ENCODE results near the gene CIB4.
A peak's percentile ranks its signal among the peaks of the same experiment; 100 is the strongest.
"Not testable (repeated sequence)": the region's sequence is repeated elsewhere in the genome, so short reads cannot be mapped to it uniquely, and the experiment has no call there.

CIB4 gene

DNA sequence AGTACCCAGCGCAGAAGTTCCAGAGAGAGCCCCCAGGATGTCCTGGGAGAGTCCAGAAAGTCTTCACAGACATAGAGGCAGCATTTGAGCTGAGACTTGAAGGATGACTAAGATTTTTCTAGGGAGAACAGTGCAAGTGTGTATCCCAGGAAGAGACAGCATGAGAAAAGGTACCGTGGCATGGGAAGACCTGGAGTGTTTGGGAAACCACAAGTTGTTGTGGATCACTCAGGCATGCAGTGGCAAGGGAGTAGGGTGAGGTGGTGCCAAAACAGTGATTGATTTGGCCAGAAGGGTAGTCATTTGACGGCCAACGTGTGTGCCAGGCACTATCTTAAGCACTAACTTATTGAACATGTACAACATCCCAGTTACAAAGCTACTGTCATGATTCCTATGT, 26.9 kb upstream of the CIB4 start:
- FAIRE-seq (no peak), DNase-seq (ENCODE audit: low spot score) (no peak)

DNA sequence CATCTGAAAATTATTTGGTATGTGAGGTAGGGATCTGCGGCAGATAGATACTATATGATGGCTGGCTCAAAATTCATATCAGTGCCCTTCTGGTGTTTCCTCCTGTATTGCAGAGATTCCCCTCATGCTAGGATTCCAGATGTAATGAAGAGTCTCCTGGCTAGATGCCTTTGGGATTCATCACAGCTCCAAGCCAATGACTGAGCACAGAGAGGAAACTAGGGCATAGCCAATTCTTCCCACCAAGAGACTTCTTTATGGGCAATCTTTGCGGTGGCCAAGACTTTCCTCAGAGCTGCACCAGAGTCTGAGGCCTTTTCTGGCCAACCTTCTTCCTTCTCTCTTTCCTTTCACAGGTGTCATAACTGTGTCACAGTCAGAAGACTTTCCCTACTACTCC, 25.5 kb upstream of the CIB4 start:
- FAIRE-seq (no peak), DNase-seq (ENCODE audit: low spot score) (no peak)

DNA sequence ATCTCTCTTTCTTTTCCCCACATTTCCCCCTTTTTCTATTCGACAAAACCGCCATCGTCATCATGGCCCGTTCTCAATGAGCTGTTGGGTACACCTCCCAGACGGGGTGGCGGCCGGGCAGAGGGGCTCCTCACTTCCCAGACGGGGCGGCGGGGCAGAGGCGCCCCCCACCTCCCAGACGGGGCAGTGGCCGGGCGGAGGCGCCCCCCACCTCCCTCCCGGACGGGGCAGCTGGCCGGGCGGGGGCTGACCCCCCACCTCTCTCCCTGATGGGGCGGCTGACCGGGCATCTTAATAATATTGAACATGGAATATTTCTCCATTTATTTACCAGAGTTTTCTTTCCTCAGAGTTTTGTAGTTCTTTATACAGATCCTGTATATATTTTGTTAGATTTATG, 24.1 kb upstream of the CIB4 start:
- not testable (repeated sequence) for DNase-seq (ENCODE audit: low spot score); FAIRE-seq

- FAIRE-seq = no peak
Measured at GRCh38 chr2:26660363-26660962, 19.3 kb upstream of the CIB4 start.

DNA sequence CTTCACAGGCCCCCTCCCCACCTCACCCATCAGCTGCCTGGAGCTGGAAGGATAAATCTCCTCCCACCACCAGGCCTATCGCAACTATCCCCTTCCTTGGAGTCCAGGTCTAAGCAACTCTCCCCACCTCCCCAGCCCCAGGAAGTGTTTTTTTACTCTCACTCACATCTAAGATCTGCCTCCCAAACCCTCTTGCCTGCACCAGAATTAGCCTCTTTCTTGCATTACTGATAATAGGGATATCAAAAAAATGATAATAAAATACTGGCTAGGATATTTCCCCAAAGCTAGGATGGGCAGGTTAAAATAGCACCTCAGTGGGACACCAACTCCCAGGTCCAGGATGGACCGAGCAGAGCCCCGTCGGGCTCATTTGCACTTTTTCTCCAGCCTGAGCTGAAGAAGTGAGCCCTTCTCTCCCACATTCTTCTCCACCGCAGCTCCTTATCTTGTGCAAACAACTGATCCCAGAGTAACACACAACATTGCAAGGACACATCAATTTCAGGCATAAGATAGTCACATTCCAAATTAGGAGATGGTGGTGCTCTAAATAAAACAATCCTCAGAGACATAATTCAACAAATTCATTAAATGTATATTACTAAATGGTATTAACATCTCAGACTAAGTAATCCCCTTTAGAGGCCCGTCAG, 17.7 kb upstream of the CIB4 start:
- no peak for DNase-seq (ENCODE audit: low spot score)
- no peak for FAIRE-seq

More at GRCh38 chr2:26660363-26660962, 19.3 kb upstream of the CIB4 start:
- DNase-seq (ENCODE audit: low spot score) = no peak

DNA sequence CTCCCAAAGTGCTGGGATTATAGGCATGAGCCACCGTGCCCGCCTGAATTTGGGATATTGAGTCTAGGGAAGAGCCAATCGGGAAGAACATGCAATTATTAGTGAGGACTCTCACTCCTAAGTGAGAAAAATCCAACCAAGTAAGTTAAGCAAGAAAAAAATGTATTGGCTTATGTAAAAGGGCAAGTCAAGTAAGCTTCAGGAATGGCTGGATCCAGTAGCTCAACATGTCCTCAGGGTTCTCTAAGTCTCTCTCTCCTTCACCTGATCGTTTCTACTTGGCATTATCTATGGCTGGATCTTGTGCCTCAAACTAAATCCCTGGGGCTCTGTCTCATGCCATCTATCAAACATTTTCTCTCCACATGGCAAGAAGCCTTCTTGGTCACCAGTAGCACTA, 16.1 kb upstream of the CIB4 start:
- FAIRE-seq (no peak), DNase-seq (ENCODE audit: low spot score) (no peak)

- no peak for FAIRE-seq
- no peak for DNase-seq (ENCODE audit: low spot score)
Measured at GRCh38 chr2:26655611-26656195, 14.5 kb upstream of the CIB4 start.

- not testable (repeated sequence) for FAIRE-seq; DNase-seq (ENCODE audit: low spot score)
Measured at GRCh38 chr2:26655120-26655519, 14.0 kb upstream of the CIB4 start.

DNA sequence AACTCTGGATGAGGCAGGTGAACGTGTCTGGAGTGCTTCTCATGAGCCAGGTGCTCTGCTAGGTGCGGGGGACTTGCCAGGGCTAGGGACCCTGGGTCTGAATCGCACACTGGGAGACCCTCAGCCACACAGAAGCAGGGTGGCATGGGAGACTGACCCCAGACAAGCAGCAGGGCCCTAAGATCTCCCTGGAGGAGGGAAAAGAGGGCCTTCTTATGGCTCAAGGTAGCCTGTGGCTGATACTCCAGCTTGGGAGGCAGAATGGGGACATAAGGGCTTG, 12.8 kb upstream of the CIB4 start:
- FAIRE-seq = no peak

GRCh38 chr2:26653207-26654060, 12.3 kb upstream of the CIB4 start:
- DNase-seq (ENCODE audit: low spot score) = no peak
- no peak for FAIRE-seq

More for the DNA sequence above, 12.8 kb upstream of the CIB4 start:
- no peak for DNase-seq (ENCODE audit: low spot score)

DNA sequence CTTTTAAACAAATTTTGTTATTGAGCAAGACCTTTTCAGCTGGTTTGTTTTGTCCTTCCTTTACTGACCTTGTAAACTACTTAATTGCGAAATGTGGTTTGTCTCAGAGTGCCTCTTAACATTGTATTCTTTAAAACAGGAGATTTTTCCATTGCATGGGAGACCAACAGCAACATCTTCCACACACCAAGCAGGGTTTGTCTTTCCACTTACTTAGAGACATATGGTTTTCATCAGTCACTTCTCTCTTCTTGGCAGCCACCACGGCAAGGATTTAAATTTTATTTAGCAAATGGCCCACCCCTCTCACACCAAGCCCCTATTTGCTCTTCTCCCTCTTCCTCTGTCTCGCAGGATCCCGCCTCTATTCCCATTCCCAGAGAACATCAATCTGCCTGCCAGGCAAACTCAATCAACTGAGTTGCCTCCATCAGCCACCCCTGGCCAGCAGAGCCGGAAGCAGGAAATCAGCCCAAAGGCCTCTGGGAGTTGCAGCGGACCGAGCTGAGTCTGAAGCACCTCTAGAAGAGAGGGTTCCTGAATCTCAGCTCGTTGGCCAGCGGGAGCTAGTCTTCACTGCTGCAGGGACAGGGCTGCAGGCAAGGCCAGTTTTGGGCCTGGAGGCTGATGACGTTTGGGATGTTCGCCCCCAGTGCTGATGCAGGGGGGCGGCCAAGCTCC, 11.3 kb upstream of the CIB4 start:
- FAIRE-seq = no peak
- DNase-seq (ENCODE audit: low spot score) = no peak

DNA sequence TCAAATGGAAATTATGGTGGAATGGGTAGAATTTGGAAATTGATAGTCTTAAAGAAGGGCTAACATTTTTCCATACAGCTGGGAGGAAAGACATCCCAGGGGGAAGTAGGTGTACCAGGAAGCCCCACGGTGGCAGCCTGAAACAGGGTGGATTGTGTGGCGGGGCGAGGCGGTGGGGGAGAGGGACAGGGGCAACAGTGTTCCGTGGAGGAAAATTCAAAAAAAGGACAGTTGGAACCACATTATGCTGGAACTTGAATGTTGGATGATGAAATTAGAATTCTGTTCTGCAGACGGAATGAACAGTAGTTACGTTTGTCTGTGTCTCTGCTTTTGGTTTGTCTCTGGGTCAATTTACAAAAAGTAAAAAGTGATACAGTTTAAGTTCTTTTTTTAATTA, 10.6 kb upstream of the CIB4 start:
- DNase-seq (ENCODE audit: low spot score) (no peak), FAIRE-seq (no peak)

GRCh38 chr2:26651470-26651771, 10.3 kb upstream of the CIB4 start:
- DNase-seq (ENCODE audit: low spot score) = no peak
- no peak for FAIRE-seq

- DNase-seq (ENCODE audit: low spot score) (no peak), FAIRE-seq (no peak)
Measured at GRCh38 chr2:26650713-26651469, 9.7 kb upstream of the CIB4 start.

GRCh38 chr2:26649992-26650712, 9.0 kb upstream of the CIB4 start:
- DNase-seq (ENCODE audit: low spot score) (no peak), FAIRE-seq (peak; percentile 37)

DNA sequence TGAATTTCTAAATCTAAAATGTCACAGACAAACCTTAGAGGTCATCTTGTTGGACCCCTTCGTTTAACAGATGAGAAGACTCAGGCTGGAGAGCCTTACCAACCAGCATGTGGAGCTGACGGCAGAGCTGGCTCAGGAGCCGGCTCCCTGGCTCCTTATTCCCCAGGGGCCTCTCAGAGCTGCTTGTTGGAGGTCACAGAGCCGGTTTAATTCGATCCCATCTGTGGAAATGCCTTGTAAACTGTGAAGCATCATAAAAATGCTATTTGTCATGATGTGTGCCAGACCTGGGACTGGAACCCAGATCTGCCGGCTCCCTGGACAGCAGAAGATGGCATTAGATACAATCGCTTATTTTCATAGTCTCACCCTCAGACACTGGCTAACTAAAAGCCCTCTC, 8.2 kb upstream of the CIB4 start:
- FAIRE-seq (no peak), DNase-seq (ENCODE audit: low spot score) (no peak)

DNA sequence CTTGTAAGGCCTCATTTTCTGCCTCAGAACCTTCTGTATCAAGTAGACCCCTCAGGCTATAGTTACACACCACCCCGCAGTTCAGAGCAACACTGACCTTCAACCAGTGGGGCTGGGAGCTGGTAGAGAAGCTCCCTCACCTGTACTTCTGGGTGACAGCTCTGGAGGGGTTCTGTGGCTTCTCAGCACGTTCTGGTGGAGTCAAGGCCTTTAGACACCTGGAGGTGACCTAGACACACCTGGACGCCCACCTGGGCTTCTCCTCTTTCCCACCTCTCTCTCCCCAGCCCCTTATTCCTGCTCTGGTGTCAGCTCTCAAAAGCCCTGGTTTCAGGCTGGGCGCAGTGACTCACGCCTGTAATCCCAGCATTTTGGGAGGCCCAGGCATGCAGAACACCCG, 7.3 kb upstream of the CIB4 start:
- DNase-seq (ENCODE audit: low spot score) (no peak), FAIRE-seq (no peak)

DNA sequence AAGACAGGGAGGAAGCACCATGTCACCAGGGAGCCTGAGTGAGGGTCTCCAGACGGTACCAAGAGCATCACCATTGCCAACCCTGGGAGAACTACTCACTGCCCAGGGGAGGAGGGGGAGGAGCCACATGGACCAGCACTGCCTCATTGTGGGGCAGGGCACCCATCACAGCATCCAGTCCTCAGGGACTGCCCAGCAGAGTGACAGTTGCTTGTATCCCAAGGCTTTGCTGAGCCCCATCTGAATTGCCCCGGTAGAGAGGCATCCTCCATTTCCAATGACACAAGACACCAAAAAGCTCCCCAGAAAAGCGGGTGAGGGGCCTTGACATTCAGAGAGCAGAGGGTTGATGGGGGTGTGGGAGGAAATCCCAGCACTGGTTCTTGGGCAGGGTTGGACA, 6.8 kb upstream of the CIB4 start:
- no peak for FAIRE-seq
- no peak for DNase-seq (ENCODE audit: low spot score)

- FAIRE-seq (no peak), DNase-seq (ENCODE audit: low spot score) (no peak)
Measured at GRCh38 chr2:26646986-26647672, 6.0 kb upstream of the CIB4 start.

DNA sequence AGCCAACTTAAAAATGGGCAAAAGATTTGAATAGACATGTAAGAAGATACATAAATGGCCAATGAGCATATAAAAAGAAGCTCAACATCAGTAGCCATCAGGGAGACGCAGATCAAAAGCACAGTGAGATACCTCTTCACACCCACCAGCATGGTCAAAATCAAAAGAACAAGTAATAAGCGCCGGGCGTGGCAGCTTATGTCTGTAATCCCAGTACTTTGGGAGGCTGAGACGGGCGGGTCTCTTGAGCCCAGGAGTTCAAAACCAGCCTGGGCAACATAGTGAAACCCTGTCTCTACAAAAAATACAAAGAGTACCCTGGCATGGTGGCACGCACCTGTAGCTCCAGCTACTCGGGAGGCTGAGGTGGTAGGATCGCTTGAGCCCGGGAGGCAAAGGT, 4.6 kb upstream of the CIB4 start:
- no peak for DNase-seq (ENCODE audit: low spot score)
- FAIRE-seq = no peak

Measured in urothelium cell line (cell line).